Activated naive CD4-positive, alpha-beta T cell treated with anti-CD3 and anti-CD28 coated beads, Interleukin-2, amount 50 U/mL, for 24 hours (primary cell): ENCODE results near the gene HMOX2.

Experiments
- H3K27ac Mint-ChIP-seq: one replicate; pipeline ENCODE4 v1.8.0; 2021; ENCODE audit warnings: mild to moderate bottlenecking, mixed read lengths
- H3K27me3 Mint-ChIP-seq: one replicate; pipeline ENCODE4 v1.8.0; 2021; ENCODE audit warnings: mixed read lengths
- H3K36me3 Mint-ChIP-seq: one replicate; pipeline ENCODE4 v1.8.0; 2021; ENCODE audit warnings: mixed read lengths
- H3K4me1 Mint-ChIP-seq: one replicate; pipeline ENCODE4 v1.8.0; 2021; ENCODE audit warnings: mixed read lengths
- H3K4me3 Mint-ChIP-seq: one replicate; pipeline ENCODE4 v1.8.0; 2021; ENCODE audit warnings: mild to moderate bottlenecking, mixed read lengths
- H3K9me3 Mint-ChIP-seq: one replicate; pipeline ENCODE4 v1.8.0; 2021; ENCODE audit warnings: mixed read lengths

HMOX2 gene

DNA sequence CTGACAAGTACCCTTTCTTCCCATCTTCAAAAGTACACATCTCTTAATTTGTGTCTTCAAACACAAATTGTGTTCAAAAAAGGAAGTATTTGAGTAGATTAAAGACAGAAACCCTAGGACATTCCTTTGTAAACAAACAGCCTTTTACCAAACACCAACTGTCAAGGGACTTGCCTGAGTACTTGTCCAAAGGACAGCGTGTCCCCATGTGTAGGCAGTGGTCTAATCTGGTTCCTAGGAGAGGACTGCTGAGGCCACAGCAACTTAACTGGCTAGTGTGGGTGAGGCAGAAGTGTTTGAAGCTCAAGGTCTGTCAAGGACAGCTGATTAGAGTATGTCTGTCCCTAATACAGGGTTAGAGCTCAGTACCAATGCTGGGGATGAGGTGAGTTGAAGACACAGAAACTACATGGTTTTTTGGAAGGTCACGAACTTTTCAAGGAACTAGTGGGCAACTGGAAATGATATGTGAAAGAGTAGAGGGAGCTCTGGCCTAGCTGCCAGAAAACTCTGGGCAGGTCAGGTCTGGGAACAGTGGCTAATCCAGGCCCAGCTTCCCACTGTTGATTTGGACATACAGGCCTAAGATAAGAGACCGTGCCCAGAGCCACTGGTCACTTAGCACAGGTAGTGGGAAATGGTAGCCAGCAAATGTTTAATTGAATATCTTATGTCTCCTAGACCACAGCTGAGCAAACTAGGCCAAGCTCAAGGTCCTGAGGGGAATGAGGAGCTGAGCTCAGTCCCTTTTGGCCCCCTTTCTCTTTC is 10.1 kb downstream of the HMOX2 start:
- Mint-ChIP-seq H3K27ac (peak overlapping the region; percentile 63), H3K4me1 (peaks cover 77% of the 10 kb centered on the region), H3K9me3 (no peaks in the 10 kb centered on the region), H3K4me3 (no peak overlapping the region), H3K27me3 (no peaks in the 10 kb centered on the region), H3K36me3 (peaks cover 9% of the 10 kb centered on the region)

DNA sequence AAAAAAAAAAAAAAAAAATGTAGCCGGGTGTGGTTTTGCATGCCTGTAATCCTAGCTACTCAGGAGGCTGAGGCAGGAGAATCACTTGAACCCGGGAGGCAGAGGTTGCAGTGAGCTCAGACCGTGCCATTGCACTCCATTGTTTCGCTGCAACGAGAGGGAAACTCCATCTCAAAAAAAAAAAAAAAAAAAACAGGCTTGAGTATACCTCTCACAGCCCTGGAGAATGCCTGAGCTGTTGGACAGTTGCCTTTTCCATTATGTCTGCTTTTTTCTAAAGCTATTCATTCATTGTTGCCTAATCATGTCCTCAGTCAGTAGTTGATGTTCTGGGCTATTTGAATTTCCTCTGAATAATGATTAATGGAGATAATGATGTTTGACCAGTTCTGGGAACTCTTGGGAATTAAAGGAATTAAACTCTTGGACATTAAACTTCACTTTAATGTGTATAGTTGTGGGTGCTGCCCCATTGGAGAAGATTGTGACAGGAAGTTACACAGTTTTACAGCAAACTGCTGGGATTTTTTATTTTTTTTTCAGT is 11.8 kb downstream of the HMOX2 start:
- peaks cover 69% of the 10 kb centered on the region for H3K4me1 Mint-ChIP-seq
- H3K27me3 Mint-ChIP-seq = no peaks in the 10 kb centered on the region
- H3K27ac Mint-ChIP-seq = peak overlapping the region; percentile 95
- H3K36me3 Mint-ChIP-seq = peaks cover 6% of the 10 kb centered on the region
- H3K9me3 Mint-ChIP-seq = no peaks in the 10 kb centered on the region
- H3K4me3 Mint-ChIP-seq = peak overlapping the region; percentile 66

DNA sequence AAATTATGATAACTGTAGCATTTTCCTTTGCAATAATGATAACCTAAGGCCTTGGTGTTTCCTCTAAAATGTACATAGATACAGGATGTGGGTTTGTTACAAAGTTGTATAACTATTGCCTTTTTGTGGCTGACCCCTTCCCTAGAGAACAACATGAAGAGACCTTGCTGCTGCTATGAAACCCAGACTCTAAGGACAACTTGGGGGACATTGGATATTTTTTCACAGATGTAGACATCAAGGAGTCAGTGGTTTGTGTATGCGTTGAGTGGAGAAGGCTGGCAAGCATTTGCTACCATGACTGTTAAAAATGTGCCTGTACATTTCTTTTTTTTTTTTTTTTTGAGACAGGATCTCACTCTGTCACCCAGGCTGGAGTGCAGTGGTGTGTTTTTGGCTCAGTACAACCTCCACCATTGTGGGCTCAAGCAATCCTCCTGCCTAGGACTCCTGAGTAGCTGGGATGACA is 12.3 kb downstream of the HMOX2 start:
- H3K4me1 Mint-ChIP-seq = peaks cover 70% of the 10 kb centered on the region
- peak overlapping the region; percentile 95 for H3K27ac Mint-ChIP-seq
- peak overlapping the region; percentile 66 for H3K4me3 Mint-ChIP-seq
- no peaks in the 10 kb centered on the region for H3K9me3 Mint-ChIP-seq
- no peaks in the 10 kb centered on the region for H3K27me3 Mint-ChIP-seq
- peaks cover 6% of the 10 kb centered on the region for H3K36me3 Mint-ChIP-seq

DNA sequence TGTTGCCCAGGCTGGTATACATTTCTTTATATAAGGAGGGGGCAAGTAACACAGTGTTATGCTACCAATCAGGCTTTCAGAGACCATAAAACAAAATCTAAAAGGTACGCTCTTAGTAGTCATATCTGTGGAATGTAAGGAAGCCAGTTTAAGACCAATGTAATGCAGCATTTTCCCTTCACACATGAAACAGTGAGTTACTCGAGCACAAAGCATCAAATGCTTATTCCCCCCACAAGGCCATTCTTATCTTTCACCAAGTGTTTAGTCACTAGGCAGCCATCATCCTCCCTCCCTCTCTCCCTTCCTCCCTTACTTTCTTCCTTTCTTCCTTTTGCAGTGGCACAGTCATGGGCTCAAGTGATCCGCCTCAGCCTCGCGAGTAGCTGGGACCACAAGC is 12.8 kb downstream of the HMOX2 start:
- H3K27me3 Mint-ChIP-seq = no peaks in the 10 kb centered on the region
- H3K9me3 Mint-ChIP-seq = no peaks in the 10 kb centered on the region
- peaks cover 74% of the 10 kb centered on the region for H3K4me1 Mint-ChIP-seq
- H3K27ac Mint-ChIP-seq = peak overlapping the region; percentile 95
- H3K36me3 Mint-ChIP-seq = peaks cover 6% of the 10 kb centered on the region
- H3K4me3 Mint-ChIP-seq = no peak overlapping the region

DNA sequence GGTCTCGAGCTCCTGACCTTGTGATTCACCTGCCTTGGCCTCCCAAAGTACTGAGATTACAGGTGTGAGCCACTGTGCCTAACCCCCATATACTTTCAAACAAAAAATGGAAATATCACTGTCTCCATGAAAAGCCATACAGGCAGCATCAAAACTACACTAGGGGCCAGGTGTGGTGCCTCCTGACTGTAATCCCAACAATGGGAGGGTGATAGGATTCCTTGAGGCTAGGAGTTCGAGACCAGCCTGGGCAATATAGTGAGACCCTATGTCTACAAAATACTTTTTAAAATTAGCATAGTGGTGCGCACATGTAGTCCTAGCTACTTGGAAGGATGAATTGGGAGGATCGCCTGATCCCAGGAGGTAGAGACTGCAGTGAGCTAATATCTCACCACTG is 15.7 kb downstream of the HMOX2 start:
- Mint-ChIP-seq H3K27me3 (no peaks in the 10 kb centered on the region), H3K4me3 (no peak overlapping the region), H3K9me3 (no peaks in the 10 kb centered on the region), H3K36me3 (peaks cover 3% of the 10 kb centered on the region), H3K4me1 (peaks cover 84% of the 10 kb centered on the region), H3K27ac (no peak overlapping the region)

DNA sequence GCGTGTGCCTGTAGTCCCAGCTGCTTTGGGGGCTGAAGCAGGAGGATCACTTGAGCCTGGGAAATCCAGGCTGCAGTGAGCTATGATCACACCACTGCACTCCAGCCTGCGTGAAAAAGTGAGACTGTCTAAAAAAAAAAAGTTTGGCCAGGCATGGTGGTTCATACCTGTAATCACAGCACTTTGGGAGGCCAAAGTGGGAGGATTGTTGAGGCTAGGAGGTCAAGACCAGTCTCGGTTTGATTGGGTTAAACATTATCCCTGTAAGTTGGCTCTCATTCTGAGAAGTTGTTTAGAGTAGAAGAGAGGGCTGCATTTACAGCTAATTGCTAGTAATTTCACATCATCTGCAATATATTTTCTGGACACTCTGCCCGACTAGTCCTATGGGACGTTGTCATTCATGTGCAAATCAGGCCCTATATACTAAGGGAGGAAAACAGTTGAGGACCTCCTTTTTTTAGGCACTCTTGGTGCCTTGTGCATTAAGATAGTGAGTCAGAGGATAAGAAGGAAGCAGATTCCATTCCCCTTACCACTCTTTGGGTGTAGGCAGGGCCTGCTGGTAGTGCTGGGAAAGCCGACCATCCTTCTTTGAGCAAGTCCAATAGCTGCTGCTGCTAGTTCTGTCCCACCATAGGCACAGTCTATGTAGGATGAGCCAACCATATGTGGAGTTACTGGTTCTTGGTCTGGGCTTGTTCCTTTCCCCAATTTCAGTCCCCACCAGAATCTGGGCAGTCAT is 18.7 kb downstream of the HMOX2 start:
- Mint-ChIP-seq H3K4me1 (peaks cover 88% of the 10 kb centered on the region), H3K4me3 (no peak overlapping the region), H3K27ac (no peak overlapping the region), H3K9me3 (no peaks in the 10 kb centered on the region), H3K27me3 (no peaks in the 10 kb centered on the region), H3K36me3 (no peaks in the 10 kb centered on the region)

DNA sequence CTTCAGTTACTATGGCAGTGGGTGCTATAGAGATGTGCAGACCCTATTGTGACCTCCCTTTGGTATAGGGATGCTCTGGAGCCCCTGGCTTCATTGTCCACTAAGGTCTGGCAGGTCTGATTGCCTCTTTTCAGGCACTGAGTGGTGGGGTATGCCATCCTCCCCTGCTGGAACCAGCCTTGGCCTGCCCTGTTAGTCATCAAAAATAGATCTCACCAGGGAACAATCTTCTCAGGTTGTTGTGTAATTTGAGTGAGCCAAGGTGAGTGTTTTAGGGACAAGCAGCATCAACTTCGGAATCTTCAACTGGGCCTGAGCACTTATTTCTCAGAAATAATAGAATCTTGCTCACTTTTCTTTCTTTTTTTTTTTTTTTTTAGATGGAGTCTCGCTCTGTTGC is 19.6 kb downstream of the HMOX2 start:
- no peaks in the 10 kb centered on the region for H3K27me3 Mint-ChIP-seq
- no peak overlapping the region for H3K27ac Mint-ChIP-seq
- H3K4me3 Mint-ChIP-seq = no peak overlapping the region
- no peaks in the 10 kb centered on the region for H3K9me3 Mint-ChIP-seq
- no peaks in the 10 kb centered on the region for H3K36me3 Mint-ChIP-seq
- peaks cover 88% of the 10 kb centered on the region for H3K4me1 Mint-ChIP-seq

DNA sequence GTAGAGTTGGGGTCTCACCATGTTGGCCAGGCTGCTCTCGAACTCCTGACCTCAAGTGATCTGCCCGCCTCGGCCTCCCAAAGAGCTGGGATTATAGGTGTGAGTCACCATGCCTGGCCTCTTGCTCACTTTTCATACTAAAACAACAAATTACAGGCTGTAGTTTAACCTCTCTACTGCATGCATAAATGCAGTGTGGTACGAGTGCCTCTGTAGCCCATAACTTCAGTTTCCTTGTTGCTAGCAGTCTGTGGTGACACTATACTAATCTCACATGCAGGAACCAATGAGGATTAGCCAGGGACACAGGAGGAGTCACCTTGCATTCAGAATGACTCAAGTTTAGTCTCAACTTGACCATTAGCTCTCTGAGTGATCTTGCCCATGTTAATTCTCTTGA is 20.1 kb downstream of the HMOX2 start:
- H3K4me1 Mint-ChIP-seq = peaks cover 88% of the 10 kb centered on the region
- no peaks in the 10 kb centered on the region for H3K27me3 Mint-ChIP-seq
- no peaks in the 10 kb centered on the region for H3K36me3 Mint-ChIP-seq
- no peak overlapping the region for H3K4me3 Mint-ChIP-seq
- H3K9me3 Mint-ChIP-seq = no peaks in the 10 kb centered on the region
- H3K27ac Mint-ChIP-seq = no peak overlapping the region

DNA sequence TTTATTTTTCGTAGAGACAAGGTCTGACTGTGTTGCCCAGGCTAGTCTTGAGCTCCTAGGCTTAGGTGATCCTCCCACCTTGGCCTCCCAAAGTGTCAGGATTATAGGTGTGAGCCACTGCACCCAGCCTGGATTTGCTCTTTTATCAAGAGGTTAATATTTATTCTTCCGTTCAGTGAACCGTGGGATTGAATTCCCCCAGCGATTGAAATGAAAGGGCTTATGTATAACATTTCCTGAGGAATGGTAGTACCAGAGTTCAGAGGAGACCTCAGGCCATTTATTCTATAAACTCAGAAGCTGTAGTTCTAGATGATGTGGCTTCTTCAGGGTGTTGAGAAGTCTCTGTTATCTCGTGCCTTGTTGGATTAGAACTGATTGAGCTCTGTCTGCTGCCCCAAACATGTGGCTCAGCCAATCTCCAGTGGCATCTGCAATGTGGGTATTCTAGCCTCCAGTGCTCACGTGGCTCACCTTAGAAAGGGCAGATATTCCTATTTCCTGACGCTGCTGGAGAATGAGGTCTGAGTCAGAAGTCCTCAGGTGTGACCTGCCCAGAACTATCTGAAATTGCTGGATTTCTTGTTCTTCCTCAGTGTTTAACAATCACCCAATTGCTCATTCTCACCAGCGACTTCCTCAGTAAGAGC is 22.5 kb downstream of the HMOX2 start:
- Mint-ChIP-seq H3K27ac (no peak overlapping the region), H3K36me3 (no peaks in the 10 kb centered on the region), H3K9me3 (no peaks in the 10 kb centered on the region), H3K27me3 (no peaks in the 10 kb centered on the region), H3K4me3 (no peak overlapping the region), H3K4me1 (peaks cover 94% of the 10 kb centered on the region)

DNA sequence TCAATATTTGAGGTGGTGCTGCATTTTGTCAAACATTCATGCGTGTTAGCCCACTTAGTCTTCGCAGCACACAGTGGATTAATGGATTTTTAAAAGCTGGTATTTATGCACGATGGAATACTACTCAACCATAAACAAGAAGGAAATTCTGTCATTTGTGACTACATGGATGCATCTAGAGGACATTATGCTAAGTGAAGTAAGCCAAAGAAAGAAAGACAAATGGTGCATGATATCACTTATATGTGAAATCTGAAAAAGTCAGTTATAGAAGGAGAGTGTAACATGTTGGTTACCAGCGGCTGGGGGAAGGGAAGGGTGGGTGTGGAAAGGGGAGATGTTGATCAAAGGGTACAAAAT is 23.0 kb downstream of the HMOX2 start:
- H3K9me3 Mint-ChIP-seq = no peaks in the 10 kb centered on the region
- H3K4me1 Mint-ChIP-seq = peaks cover 95% of the 10 kb centered on the region
- H3K36me3 Mint-ChIP-seq = no peaks in the 10 kb centered on the region
- no peak overlapping the region for H3K4me3 Mint-ChIP-seq
- H3K27me3 Mint-ChIP-seq = no peaks in the 10 kb centered on the region
- H3K27ac Mint-ChIP-seq = no peak overlapping the region

DNA sequence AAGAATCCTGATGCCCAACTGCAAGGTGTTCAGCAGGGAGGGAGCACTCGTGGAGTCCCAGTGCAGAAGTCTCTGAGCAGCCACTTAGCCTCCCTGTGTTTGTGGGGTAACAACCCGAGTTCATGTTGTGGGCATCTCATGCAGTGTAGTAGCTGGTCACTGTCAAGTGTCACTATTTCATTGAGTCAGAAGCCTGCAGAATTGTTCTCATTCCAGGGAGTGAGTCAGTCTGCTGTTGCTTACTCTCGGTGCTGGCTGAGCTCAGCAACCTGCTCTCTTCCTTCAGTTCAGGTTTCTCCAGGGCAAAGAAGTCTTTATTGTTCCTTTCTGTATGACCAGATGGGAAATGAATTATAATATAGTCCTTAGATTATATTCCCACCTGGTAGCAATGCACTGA is 24.1 kb downstream of the HMOX2 start:
- Mint-ChIP-seq H3K9me3 (no peaks in the 10 kb centered on the region), H3K4me1 (peaks cover 95% of the 10 kb centered on the region), H3K27me3 (no peaks in the 10 kb centered on the region), H3K27ac (no peak overlapping the region), H3K36me3 (no peaks in the 10 kb centered on the region), H3K4me3 (no peak overlapping the region)

DNA sequence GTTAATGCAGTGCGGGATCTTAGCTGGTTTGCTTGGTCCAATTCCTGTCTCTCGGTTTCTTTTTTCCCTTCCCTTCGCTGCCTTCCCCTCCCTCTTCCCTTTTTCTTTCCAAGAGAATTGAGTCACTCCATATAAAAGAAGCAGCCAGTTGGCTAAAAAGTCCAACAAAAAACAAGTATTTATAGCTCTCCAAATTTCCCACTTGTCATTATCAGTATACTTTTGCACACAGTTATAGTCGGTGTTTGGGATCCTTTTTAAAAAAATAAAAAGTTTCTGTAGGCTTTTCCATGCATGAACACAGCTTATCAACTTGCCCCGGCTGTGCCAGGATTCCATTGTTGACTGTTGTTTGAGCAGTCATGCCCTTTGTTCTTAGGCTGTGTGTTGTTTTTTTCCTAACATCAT is 24.9 kb downstream of the HMOX2 start:
- no peaks in the 10 kb centered on the region for H3K36me3 Mint-ChIP-seq
- peak overlapping the region; percentile 88 for H3K27ac Mint-ChIP-seq
- H3K4me1 Mint-ChIP-seq = peaks cover 95% of the 10 kb centered on the region
- no peak overlapping the region for H3K4me3 Mint-ChIP-seq
- H3K9me3 Mint-ChIP-seq = no peaks in the 10 kb centered on the region
- H3K27me3 Mint-ChIP-seq = no peaks in the 10 kb centered on the region

DNA sequence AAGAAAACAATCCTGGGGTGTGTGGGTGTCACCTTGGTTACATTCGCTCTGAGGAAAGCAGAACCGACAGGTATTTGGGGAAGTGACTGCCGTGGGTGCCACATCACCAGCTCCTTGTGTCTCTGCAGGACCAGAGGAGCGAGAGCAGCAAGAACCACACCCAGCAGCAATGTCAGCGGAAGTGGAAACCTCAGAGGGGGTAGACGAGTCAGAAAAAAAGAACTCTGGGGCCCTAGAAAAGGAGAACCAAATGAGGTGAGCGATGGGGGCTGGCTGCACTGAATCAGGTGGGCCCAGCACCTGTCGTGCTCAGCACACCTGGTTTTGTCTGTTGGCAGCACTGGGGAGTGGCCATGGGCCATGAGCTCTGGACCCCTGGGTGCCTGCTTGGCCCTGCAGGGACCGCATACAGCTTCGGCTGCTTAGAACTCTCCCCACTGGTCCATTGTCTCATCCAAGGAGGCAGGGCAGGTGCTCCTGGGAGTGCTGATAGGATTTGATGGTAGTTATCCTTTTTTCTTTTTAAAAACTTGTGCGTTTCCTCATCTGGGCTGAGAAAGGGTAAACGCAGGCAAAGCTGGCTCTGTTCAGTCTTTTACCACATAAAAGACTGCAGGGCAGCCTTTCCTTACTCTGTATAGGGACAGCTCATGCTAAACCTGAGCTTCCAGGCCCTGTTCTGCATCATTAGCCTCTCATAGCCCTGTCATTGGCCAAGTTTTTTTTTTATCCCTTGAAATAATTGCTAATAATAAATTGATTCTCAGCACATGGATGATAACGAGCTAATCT is 29.4 kb downstream of the HMOX2 start:
- Mint-ChIP-seq H3K4me3 (peak overlapping the region; percentile 49), H3K9me3 (no peaks in the 10 kb centered on the region), H3K4me1 (peaks cover 72% of the 10 kb centered on the region), H3K27me3 (no peaks in the 10 kb centered on the region), H3K27ac (peak overlapping the region; percentile 62), H3K36me3 (peaks cover 6% of the 10 kb centered on the region)

DNA sequence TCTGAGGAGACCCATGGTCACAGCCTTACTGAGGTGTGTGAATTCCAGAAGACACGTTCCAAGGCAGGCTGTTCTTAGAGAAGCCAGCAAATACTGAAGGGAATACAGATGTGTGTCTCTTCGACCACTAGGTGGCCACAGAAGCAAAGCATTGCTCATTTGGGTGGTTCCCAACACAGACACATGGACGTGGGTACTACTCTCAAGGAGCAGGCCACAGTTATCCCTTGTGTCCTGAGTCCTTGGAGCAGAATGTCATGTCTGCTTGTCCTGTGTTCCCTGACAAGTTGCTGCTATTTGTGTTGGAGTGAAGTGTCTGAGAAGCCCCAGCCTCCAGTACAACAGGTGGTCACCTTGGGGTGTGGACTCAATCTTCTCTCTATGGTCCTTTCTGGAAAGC is 30.3 kb downstream of the HMOX2 start:
- Mint-ChIP-seq H3K36me3 (peaks cover 11% of the 10 kb centered on the region), H3K27me3 (no peaks in the 10 kb centered on the region), H3K9me3 (no peaks in the 10 kb centered on the region), H3K4me1 (peaks cover 69% of the 10 kb centered on the region), H3K27ac (peak overlapping the region; percentile 89), H3K4me3 (peak overlapping the region; percentile 49)
